ENCODE data around the gene OSGIN1.

The OSGIN1 gene, protein sequence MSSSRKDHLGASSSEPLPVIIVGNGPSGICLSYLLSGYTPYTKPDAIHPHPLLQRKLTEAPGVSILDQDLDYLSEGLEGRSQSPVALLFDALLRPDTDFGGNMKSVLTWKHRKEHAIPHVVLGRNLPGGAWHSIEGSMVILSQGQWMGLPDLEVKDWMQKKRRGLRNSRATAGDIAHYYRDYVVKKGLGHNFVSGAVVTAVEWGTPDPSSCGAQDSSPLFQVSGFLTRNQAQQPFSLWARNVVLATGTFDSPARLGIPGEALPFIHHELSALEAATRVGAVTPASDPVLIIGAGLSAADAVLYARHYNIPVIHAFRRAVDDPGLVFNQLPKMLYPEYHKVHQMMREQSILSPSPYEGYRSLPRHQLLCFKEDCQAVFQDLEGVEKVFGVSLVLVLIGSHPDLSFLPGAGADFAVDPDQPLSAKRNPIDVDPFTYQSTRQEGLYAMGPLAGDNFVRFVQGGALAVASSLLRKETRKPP

GRCh38 chr16:83952940-83953795, at the start of gene OSGIN1:
TSS of gene OSGIN1 (plus strand) at chr16:83953240. CDS start at chr16:83957672, 4,432 bp downstream.
- H3K27ac Mint-ChIP-seq = peak within 1 kb of the TSS in 2 of 3 experiments; percentile 52 to 59
- H3K4me1 Mint-ChIP-seq = peaks cover 13% of the 10 kb centered on the region
- H3K36me3 Mint-ChIP-seq (ENCODE audit: low read depth) = no peaks in the 10 kb centered on the region
- H3K4me3 Mint-ChIP-seq = peak within 1 kb of the TSS; percentile 76 to 80 (median 78)
- no peaks in the 10 kb centered on the region for H3K9me3 Mint-ChIP-seq
- H3K27me3 Mint-ChIP-seq (ENCODE audit: low read depth) = peaks cover 16% of the 10 kb centered on the region
- TF ChIP-seq, protein P1, sequence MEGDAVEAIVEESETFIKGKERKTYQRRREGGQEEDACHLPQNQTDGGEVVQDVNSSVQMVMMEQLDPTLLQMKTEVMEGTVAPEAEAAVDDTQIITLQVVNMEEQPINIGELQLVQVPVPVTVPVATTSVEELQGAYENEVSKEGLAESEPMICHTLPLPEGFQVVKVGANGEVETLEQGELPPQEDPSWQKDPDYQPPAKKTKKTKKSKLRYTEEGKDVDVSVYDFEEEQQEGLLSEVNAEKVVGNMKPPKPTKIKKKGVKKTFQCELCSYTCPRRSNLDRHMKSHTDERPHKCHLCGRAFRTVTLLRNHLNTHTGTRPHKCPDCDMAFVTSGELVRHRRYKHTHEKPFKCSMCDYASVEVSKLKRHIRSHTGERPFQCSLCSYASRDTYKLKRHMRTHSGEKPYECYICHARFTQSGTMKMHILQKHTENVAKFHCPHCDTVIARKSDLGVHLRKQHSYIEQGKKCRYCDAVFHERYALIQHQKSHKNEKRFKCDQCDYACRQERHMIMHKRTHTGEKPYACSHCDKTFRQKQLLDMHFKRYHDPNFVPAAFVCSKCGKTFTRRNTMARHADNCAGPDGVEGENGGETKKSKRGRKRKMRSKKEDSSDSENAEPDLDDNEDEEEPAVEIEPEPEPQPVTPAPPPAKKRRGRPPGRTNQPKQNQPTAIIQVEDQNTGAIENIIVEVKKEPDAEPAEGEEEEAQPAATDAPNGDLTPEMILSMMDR (IDR thresholded peaks at IDR 0.05; ENCODE audit: unreplicated experiment in 3 of 3) = no peak

DNA sequence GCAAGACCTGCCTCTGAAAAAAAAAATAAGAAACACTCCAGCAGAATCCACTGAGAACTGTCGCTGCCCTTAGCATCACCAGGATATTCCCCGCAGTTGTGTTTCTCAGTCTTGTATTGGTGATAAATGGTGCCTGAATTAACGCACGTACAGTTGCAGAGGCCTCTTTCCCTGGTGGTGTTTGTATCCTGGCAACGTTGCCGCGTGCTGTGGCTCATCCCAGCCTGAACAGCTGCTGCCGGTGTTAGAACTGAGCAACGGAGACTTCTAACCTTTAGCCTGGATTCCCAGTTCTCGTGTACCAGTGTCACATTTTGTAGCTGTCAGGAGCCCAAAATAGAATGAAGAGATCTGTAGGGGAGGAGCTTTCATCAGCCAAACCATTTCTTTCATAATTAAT, 49.3 kb upstream of the OSGIN1 start:
- H3K36me3 Mint-ChIP-seq (ENCODE audit: low read depth) = peaks cover 10% of the 10 kb centered on the region
- H3K9me3 Mint-ChIP-seq = no peaks in the 10 kb centered on the region
- H3K27me3 Mint-ChIP-seq (ENCODE audit: low read depth) = no peaks in the 10 kb centered on the region
- H3K27ac Mint-ChIP-seq = peak overlapping the region; percentile 11 to 62 (median 59)
- peak overlapping the region in 2 of 3 experiments; percentile 27 to 66 for H3K4me3 Mint-ChIP-seq
- H3K4me1 Mint-ChIP-seq = peaks cover 62% of the 10 kb centered on the region
- TF ChIP-seq, protein P1 (IDR thresholded peaks at IDR 0.05; ENCODE audit: unreplicated experiment in 3 of 3) = no peak

DNA sequence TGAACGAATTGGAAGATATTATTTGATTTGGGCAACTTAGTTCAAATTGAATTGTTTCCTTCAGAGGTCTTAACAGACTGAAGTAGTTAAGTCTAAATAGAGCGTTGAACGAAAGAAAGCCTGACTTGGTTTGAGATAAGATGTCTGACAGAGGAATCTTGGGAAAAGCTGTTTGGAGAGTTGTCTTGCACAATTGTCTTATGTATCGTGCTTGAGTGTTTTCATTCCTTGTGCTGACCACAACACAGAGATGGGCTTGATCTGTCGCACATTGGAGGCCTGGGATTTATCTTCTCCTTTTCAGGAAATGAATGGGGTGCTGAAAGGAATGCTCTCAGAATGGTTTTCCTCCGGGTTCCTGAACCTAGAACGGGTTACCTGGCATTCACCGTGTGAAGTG, 46.4 kb upstream of the OSGIN1 start:
- TF ChIP-seq, protein P1 (IDR thresholded peaks at IDR 0.05; ENCODE audit: unreplicated experiment in 3 of 3) = no peak
- Mint-ChIP-seq H3K4me3 (no peak overlapping the region), H3K9me3 (no peaks in the 10 kb centered on the region), H3K36me3 (ENCODE audit: low read depth) (peaks cover 25% of the 10 kb centered on the region), H3K27ac (no peak overlapping the region), H3K27me3 (ENCODE audit: low read depth) (no peaks in the 10 kb centered on the region), H3K4me1 (peaks cover 47% of the 10 kb centered on the region)

DNA sequence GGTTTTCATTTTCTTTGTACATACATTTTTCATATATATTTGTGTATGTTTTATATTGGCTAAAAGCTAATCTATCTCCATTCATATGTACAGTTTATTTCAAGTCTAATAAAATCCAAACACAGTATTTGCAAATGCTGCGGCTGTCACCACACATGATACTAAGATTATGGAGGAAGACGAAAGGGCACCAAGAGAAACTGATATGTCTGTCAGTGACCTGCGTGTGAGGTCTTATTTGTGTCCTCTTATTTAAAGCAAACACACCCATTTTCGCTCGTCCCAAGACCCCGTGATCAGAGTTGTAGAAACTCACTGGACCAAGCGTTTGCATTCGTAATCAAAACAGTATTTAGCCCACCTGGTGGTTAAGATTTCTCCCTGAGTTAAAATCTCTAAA, 45.9 kb upstream of the OSGIN1 start:
- Mint-ChIP-seq H3K27me3 (ENCODE audit: low read depth) (no peaks in the 10 kb centered on the region), H3K27ac (no peak overlapping the region), H3K36me3 (ENCODE audit: low read depth) (peaks cover 29% of the 10 kb centered on the region), H3K9me3 (no peaks in the 10 kb centered on the region), H3K4me3 (no peak overlapping the region), H3K4me1 (peaks cover 47% of the 10 kb centered on the region)
- TF ChIP-seq, protein P1 (IDR thresholded peaks at IDR 0.05; ENCODE audit: unreplicated experiment in 3 of 3) = no peak

DNA sequence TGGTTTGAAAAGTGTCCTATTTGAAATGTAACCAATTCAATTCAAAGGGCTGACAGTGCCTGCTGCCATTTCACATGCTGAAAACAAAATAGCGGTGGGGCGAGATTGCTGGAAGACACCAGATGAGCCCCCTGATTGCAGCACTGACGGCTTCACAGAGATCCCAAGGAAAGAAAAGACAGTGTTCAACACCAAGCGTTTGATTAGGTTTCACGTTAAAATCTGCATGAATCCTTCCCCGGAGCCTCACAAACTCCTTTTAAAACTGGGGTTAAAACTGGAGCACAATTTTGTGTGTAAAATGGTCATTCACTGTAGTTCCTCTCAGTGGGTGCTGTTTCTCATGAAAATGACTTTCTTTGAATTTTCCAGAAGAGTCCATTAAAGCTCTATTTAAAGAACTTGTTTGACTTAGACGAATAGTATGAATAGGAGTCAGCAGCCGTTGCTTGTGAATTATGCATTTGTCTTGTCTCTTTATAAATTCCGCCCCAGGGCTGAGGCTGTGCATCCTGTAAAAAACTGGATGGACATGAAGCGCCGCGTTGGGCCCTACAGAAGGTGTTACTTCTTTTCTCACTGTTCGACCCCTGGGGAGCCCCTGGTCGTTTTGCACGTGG, 45.3 kb upstream of the OSGIN1 start:
- Mint-ChIP-seq H3K4me3 (no peak overlapping the region), H3K9me3 (no peaks in the 10 kb centered on the region), H3K27me3 (ENCODE audit: low read depth) (no peaks in the 10 kb centered on the region), H3K4me1 (peaks cover 46% of the 10 kb centered on the region), H3K36me3 (ENCODE audit: low read depth) (peaks cover 34% of the 10 kb centered on the region), H3K27ac (no peak overlapping the region)
- TF ChIP-seq, protein P1 (IDR thresholded peaks at IDR 0.05; ENCODE audit: unreplicated experiment in 3 of 3) = no peak
